ENCODE data around the gene LHX2.

DNA sequence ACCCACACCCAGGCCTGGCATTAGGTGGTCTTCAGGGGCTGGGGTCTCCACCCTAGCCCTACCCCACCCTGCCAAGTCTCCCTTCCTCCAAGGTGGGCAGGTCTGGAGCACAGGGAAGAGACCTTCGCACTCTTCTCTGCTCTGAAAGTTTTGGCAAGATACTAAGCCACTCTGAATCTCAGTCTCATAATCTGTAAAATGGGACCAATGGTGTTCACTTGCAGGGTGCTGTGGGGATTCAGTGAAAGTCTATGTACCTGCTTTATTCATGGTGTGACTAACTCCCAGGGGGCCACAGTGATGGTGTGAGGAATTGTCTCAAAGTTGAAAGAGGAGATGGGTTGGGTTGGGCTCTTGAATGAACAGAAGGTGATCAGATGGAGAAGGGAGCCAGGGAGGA lies 25.0 kb downstream of the LHX2 start:
- no peak for TF ChIP-seq POLR2AphosphoS5 (IDR thresholded peaks at IDR 0.05)
- TF ChIP-seq POLR2A (IDR thresholded peaks at IDR 0.05) = no peak

Measured in prostate gland (tissue), 1 donor.